KMS-11 (cell line): ENCODE results near the gene TTC28.

Experiments used
- H2AFZ ChIP-seq: fragments of 200-600 bp; sonication (generic); 2 replicates; pipeline ENCODE4 v1.6.1; 2016; ENCODE audit warnings: antibody characterized with exemption, mixed run types, low read depth
- H3K27ac ChIP-seq: fragments of 200-600 bp; sonication (generic); 2 replicates; pipeline ENCODE4 v1.6.1; 2016; ENCODE audit warnings: mild to moderate bottlenecking, mixed run types
- H3K27me3 ChIP-seq: fragments of 200-600 bp; sonication (generic); 2 replicates; pipeline ENCODE4 v1.6.1; 2017; ENCODE audit warnings: mild to moderate bottlenecking, low read depth, mixed run types, moderate library complexity; ENCODE audit not compliant: insufficient read depth
- H3K36me3 ChIP-seq: fragments of 200-600 bp; sonication (generic); 2 replicates; pipeline ENCODE4 v1.6.1; 2017; ENCODE audit warnings: mild to moderate bottlenecking, mixed run types; ENCODE audit not compliant: insufficient read depth
- H3K4me1 ChIP-seq: fragments of 200-600 bp; sonication (generic); 2 replicates; pipeline ENCODE4 v1.6.1; 2016; ENCODE audit warnings: mild to moderate bottlenecking, low read depth, mixed run types; ENCODE audit not compliant: poor library complexity, severe bottlenecking
- H3K4me2 ChIP-seq: fragments of 200-600 bp; sonication (generic); 2 replicates; pipeline ENCODE4 v1.7.0; 2016; ENCODE audit warnings: mild to moderate bottlenecking, mixed run types
- H3K4me3 ChIP-seq: fragments of 200-600 bp; sonication (generic); IDR thresholded peaks from 2 replicates; pipeline ENCODE4 v1.6.1; 2017; ENCODE audit warnings: low read depth, low read length, mixed read lengths; ENCODE audit not compliant: insufficient read depth
- H3K79me2 ChIP-seq: fragments of 200-600 bp; sonication (generic); 2 replicates; pipeline ENCODE4 v1.6.1; 2016; ENCODE audit warnings: low read depth, mixed run types; ENCODE audit not compliant: insufficient read depth
- H3K9ac ChIP-seq: fragments of 200-600 bp; sonication (generic); 2 replicates; pipeline ENCODE4 v1.6.1; 2016; ENCODE audit warnings: mild to moderate bottlenecking, mixed run types
- H4K20me1 ChIP-seq: fragments of 200-600 bp; sonication (generic); 2 replicates; pipeline ENCODE4 v1.6.1; 2016; ENCODE audit warnings: mild to moderate bottlenecking, mixed run types; ENCODE audit not compliant: insufficient read depth
- CTCF ChIP-seq: fragments of 200-600 bp; sonication (generic); conservative IDR thresholded peaks from 2 replicates; pipeline ENCODE4 v1.6.1; 2017; ENCODE audit warnings: low read depth, mild to moderate bottlenecking, antibody characterized with exemption, low read length, moderate library complexity, mixed read lengths

Gene TTC28

GRCh38 chr22:28639321-28639720, 40.3 kb downstream of the TTC28 start:
- no peak for TF ChIP-seq CTCF
- H3K4me2 ChIP-seq: no peak overlapping the region
- no peak overlapping the region for H3K27ac ChIP-seq
- no peaks in the 10 kb centered on the region for H4K20me1 ChIP-seq
- H3K36me3 ChIP-seq: no peaks in the 10 kb centered on the region
- no peaks in the 10 kb centered on the region for H3K79me2 ChIP-seq
- H3K4me3 ChIP-seq: no peak overlapping the region
- no peak overlapping the region for H2AFZ ChIP-seq
- H3K9ac ChIP-seq: no peak overlapping the region
- H3K27me3 ChIP-seq: no peaks in the 10 kb centered on the region
- H3K4me1 ChIP-seq: no peaks in the 10 kb centered on the region

- no peak overlapping the region for H3K27ac ChIP-seq
- H3K27me3 ChIP-seq: no peaks in the 10 kb centered on the region
- H3K36me3 ChIP-seq: no peaks in the 10 kb centered on the region
- no peaks in the 10 kb centered on the region for H4K20me1 ChIP-seq
- H2AFZ ChIP-seq: no peak overlapping the region
- no peak for TF ChIP-seq CTCF
- H3K4me3 ChIP-seq: no peak overlapping the region
- no peaks in the 10 kb centered on the region for H3K79me2 ChIP-seq
- H3K4me1 ChIP-seq: no peaks in the 10 kb centered on the region
- no peak overlapping the region for H3K9ac ChIP-seq
- no peak overlapping the region for H3K4me2 ChIP-seq
Observed at GRCh38 chr22:28637225-28637624, 42.4 kb downstream of the TTC28 start.

- no peaks in the 10 kb centered on the region for H3K79me2 ChIP-seq
- H3K4me2 ChIP-seq: no peak overlapping the region
- no peak overlapping the region for H2AFZ ChIP-seq
- H3K36me3 ChIP-seq: no peaks in the 10 kb centered on the region
- no peaks in the 10 kb centered on the region for H3K27me3 ChIP-seq
- no peaks in the 10 kb centered on the region for H4K20me1 ChIP-seq
- no peak for TF ChIP-seq CTCF
- H3K4me3 ChIP-seq: no peak overlapping the region
- no peaks in the 10 kb centered on the region for H3K4me1 ChIP-seq
- H3K27ac ChIP-seq: no peak overlapping the region
- H3K9ac ChIP-seq: no peak overlapping the region
Observed at GRCh38 chr22:28630177-28630574, 49.5 kb downstream of the TTC28 start.

- no peak for TF ChIP-seq CTCF
- Histone ChIP-seq H3K4me3 (no peak overlapping the region), H3K9ac (no peak overlapping the region), H2AFZ (no peak overlapping the region), H3K27me3 (no peaks in the 10 kb centered on the region), H3K4me1 (no peaks in the 10 kb centered on the region), H3K79me2 (no peaks in the 10 kb centered on the region), H3K36me3 (no peaks in the 10 kb centered on the region), H4K20me1 (no peaks in the 10 kb centered on the region), H3K4me2 (no peak overlapping the region), H3K27ac (no peak overlapping the region)
Observed at GRCh38 chr22:28629420-28630176, 50.0 kb downstream of the TTC28 start.
